Ureter (tissue), 1 donor: ENCODE measurements around the gene GNE. TPM values are rescaled to one million over a fixed set of nuclear protein-coding genes. Genes with fewer than 3 reads are reported as not detected.

Source experiments
- DNase-seq: peaks from one replicate; pipeline ENCODE4 v3.0.0-alpha.2; 2020; ENCODE audit warnings: low spot score
- total RNA-seq: library from RNA; stranded (reverse); gene quantifications from one replicate; pipeline ENCODE4 v1.2.4, GENCODE V29; 2023
- donor health status: DM: yes; HTN: yes; CAD: no.

Gene GNE
- total RNA-seq, 1 donor from 2014 or later: 19.3 TPM

GRCh38 chr9:36166168-36166927 is 91.9 kb downstream of the GNE start:
- peak; percentile 81 for DNase-seq

DNA sequence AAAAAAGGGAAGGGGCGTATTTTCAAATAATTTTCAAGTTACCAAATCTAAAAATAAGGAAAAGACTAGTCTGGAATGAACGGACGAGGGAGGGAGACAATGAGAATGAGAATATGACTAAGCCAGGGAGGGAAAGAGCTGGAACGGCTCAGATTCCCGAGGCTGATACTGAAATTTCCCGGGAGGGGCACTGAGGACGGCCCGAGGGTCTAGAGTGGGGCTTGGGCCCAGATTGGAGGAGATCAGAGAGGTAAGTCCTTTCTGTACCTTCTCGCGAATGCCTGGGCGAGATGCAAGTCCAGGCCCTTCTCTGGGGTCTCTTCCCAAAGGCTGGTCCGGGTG is 92.5 kb downstream of the GNE start:
- DNase-seq: no peak

DNA sequence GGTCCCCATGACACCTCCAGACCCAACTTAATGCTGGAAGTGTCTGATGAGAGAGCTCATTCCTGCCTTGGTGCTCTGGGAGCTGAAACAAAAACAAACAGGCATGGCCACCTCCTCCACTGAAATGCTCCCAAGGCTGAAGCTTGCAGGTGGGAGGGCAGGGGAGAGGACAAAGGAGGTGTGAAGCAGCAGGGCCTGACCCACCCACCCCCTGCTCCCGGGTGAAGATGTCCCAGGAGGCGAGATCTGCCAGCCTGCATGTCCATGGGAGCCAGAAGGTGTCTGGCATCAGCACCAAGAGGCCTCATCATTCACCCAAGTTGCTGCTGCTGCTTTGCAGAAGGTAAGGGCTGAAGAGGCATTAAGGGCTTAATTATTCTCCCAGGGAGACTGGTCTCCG is 93.3 kb downstream of the GNE start:
- no peak for DNase-seq

Other genes starting within 250 kb of the GNE start
- gene RECK, start 221.5 kb downstream of the GNE start, total RNA-seq: 10.3 TPM
- 16.3 TPM for gene GLIPR2, start 121.7 kb downstream of the GNE start, total RNA-seq
- not detected for gene CCIN, start 89.1 kb downstream of the GNE start, total RNA-seq
- 170 TPM for gene CLTA, start 67.5 kb downstream of the GNE start, total RNA-seq
- 54.4 TPM for gene RNF38, start 141.8 kb upstream of the GNE start, total RNA-seq